ENCODE results near the gene LYSMD4.

LYSMD4 gene

GRCh38 chr15:99731336-99732123, 1.7 kb downstream of the LYSMD4 start:
- DNase-seq (ENCODE audit: low read depth, low spot score): no peak

- no peak for DNase-seq (ENCODE audit: low read depth, low spot score)
These were observed 3.3 kb downstream of the LYSMD4 start for GRCh38 chr15:99729920-99730319.

- no peak for DNase-seq (ENCODE audit: low read depth, low spot score)
These were observed 3.9 kb downstream of the LYSMD4 start for GRCh38 chr15:99729327-99729726.

- DNase-seq (ENCODE audit: low read depth, low spot score): no peak
These were observed 4.3 kb downstream of the LYSMD4 start for GRCh38 chr15:99728916-99729315.

- DNase-seq (ENCODE audit: low read depth, low spot score): no peak
These were observed 5.5 kb downstream of the LYSMD4 start for GRCh38 chr15:99727733-99728132.

GRCh38 chr15:99727330-99727729, 5.9 kb downstream of the LYSMD4 start:
- no peak for DNase-seq (ENCODE audit: low read depth, low spot score)

- DNase-seq (ENCODE audit: low read depth, low spot score): no peak
These were observed 6.9 kb downstream of the LYSMD4 start for GRCh38 chr15:99726333-99726732.

- DNase-seq (ENCODE audit: low read depth, low spot score): no peak
These were observed 10.8 kb downstream of the LYSMD4 start for GRCh38 chr15:99722406-99722805.

- DNase-seq (ENCODE audit: low read depth, low spot score): no peak
These were observed 11.3 kb downstream of the LYSMD4 start for GRCh38 chr15:99721896-99722295.

- no peak for DNase-seq (ENCODE audit: low read depth, low spot score)
These were observed 12.0 kb downstream of the LYSMD4 start for GRCh38 chr15:99721104-99721778.

- no peak for DNase-seq (ENCODE audit: low read depth, low spot score)
These were observed 12.7 kb downstream of the LYSMD4 start for GRCh38 chr15:99720533-99720932.

- no peak for DNase-seq (ENCODE audit: low read depth, low spot score)
These were observed 14.1 kb downstream of the LYSMD4 start for GRCh38 chr15:99719096-99719541.

- DNase-seq (ENCODE audit: low read depth, low spot score): no peak
These were observed 14.8 kb downstream of the LYSMD4 start for GRCh38 chr15:99718421-99718820.

- no peak for DNase-seq (ENCODE audit: low read depth, low spot score)
These were observed 15.9 kb downstream of the LYSMD4 start for GRCh38 chr15:99717161-99718009.

- DNase-seq (ENCODE audit: low read depth, low spot score): no peak
These were observed 16.6 kb downstream of the LYSMD4 start for GRCh38 chr15:99716540-99717095.

- DNase-seq (ENCODE audit: low read depth, low spot score): no peak
These were observed 20.8 kb downstream of the LYSMD4 start for GRCh38 chr15:99712415-99712814.

- DNase-seq (ENCODE audit: low read depth, low spot score): no peak
These were observed 21.6 kb downstream of the LYSMD4 start for GRCh38 chr15:99711625-99712024.

- no peak for DNase-seq (ENCODE audit: low read depth, low spot score)
These were observed 23.8 kb downstream of the LYSMD4 start for GRCh38 chr15:99709243-99709986.

GRCh38 chr15:99708563-99708962, 24.7 kb downstream of the LYSMD4 start:
- DNase-seq (ENCODE audit: low read depth, low spot score): no peak

- DNase-seq (ENCODE audit: low read depth, low spot score): no peak
These were observed 25.6 kb downstream of the LYSMD4 start for GRCh38 chr15:99707473-99708270.
